ENCODE data around the gene RBM10. TPM values are rescaled to one million over a fixed set of nuclear protein-coding genes. Genes with fewer than 3 reads are reported as not detected.
"Not testable (repeated sequence)": the region's sequence is repeated elsewhere in the genome, so short reads cannot be mapped to it uniquely, and the experiment has no call there.

RBM10 gene
- total RNA-seq, 1 experiment from 2014 or later = 69.5 TPM

- H3K9me3 Mint-ChIP-seq (ENCODE audit: unreplicated experiment) = no peaks in the 10 kb centered on the region
- POLR2A ChIA-PET = interaction anchor here (0.6 to 4.3 kb wide), 13 partner anchors 9 to 1341 kb away, joined by 3 to 42 read pairs (median 3); partner anchors contain the start of genes CDK16, NDUFB11 and RBM10
Measured at GRCh38 chrX:47129157-47129898, 15.7 kb upstream of the RBM10 start.

GRCh38 chrX:47129899-47130358 lies 15.1 kb upstream of the RBM10 start:
- H3K36me3 Mint-ChIP-seq (ENCODE audit: insufficient read depth, unreplicated experiment) = no peaks in the 10 kb centered on the region
- BruUV-seq (replicated peaks) = no TSS peak
- H3K27me3 Mint-ChIP-seq (ENCODE audit: insufficient read depth, unreplicated experiment) = peaks cover 21% of the 10 kb centered on the region
- ChIA-PET CTCF (interaction anchor here (0.7 kb wide), 1 partner anchor 92 kb away, joined by 3 read pairs; no protein-coding TSS in a partner anchor), POLR2A (interaction anchor here (0.6 to 4.3 kb wide), 8 partner anchors 9 to 1342 kb away, joined by 3 to 42 read pairs (median 4); partner anchors contain the start of genes CDK16, NDUFB11 and RBM10)
- intact Hi-C loops (cut with micrococcal nuclease) = no loop called here
- H3K27ac Mint-ChIP-seq (ENCODE audit: low read depth, unreplicated experiment) = peak overlapping the region; percentile 97
- H3K4me3 Mint-ChIP-seq (ENCODE audit: unreplicated experiment) = peak overlapping the region; percentile 98
- no peaks in the 10 kb centered on the region for H3K9me3 Mint-ChIP-seq (ENCODE audit: unreplicated experiment)
- H3K4me1 Mint-ChIP-seq (ENCODE audit: insufficient read depth, unreplicated experiment) = no peaks in the 10 kb centered on the region
- no peak for TF ChIP-seq CTCF (IDR thresholded peaks at IDR 0.05; ENCODE audit: unreplicated experiment)
- DNase-seq (ENCODE audit: unreplicated experiment) = no peak

More at GRCh38 chrX:47129157-47129898, 15.7 kb upstream of the RBM10 start:
- TSS peak; percentile 71 for BruUV-seq (replicated peaks)
- H3K36me3 Mint-ChIP-seq (ENCODE audit: insufficient read depth, unreplicated experiment) = no peaks in the 10 kb centered on the region
- no peak for TF ChIP-seq CTCF (IDR thresholded peaks at IDR 0.05; ENCODE audit: unreplicated experiment)
- peak overlapping the region; percentile 97 for H3K27ac Mint-ChIP-seq (ENCODE audit: low read depth, unreplicated experiment)
- peak overlapping the region; percentile 98 for H3K4me3 Mint-ChIP-seq (ENCODE audit: unreplicated experiment)
- CTCF ChIA-PET = interaction anchor here (1.6 kb wide), 1 partner anchor 37 kb away, joined by 4 read pairs; no protein-coding TSS in a partner anchor
- peak; percentile 95 for DNase-seq (ENCODE audit: unreplicated experiment)
- peaks cover 27% of the 10 kb centered on the region for H3K27me3 Mint-ChIP-seq (ENCODE audit: insufficient read depth, unreplicated experiment)
- intact Hi-C loops (cut with micrococcal nuclease) = no loop called here
- no peaks in the 10 kb centered on the region for H3K4me1 Mint-ChIP-seq (ENCODE audit: insufficient read depth, unreplicated experiment)

- no peaks in the 10 kb centered on the region for H3K9me3 Mint-ChIP-seq (ENCODE audit: unreplicated experiment)
- DNase-seq (ENCODE audit: unreplicated experiment) = no peak
- no TSS peak for BruUV-seq (replicated peaks)
- H3K36me3 Mint-ChIP-seq (ENCODE audit: insufficient read depth, unreplicated experiment) = no peaks in the 10 kb centered on the region
- no peaks in the 10 kb centered on the region for H3K4me1 Mint-ChIP-seq (ENCODE audit: insufficient read depth, unreplicated experiment)
- POLR2A ChIA-PET = interaction anchor here (3.4 kb wide), 1 partner anchor 11 kb away, joined by 19 read pairs; the partner anchor contains the start of genes NDUFB11 and RBM10
- intact Hi-C loops (cut with micrococcal nuclease) = no loop called here
- H3K4me3 Mint-ChIP-seq (ENCODE audit: unreplicated experiment) = no peak overlapping the region
- no peak for TF ChIP-seq CTCF (IDR thresholded peaks at IDR 0.05; ENCODE audit: unreplicated experiment)
- peaks cover 3% of the 10 kb centered on the region for H3K27me3 Mint-ChIP-seq (ENCODE audit: insufficient read depth, unreplicated experiment)
- H3K27ac Mint-ChIP-seq (ENCODE audit: low read depth, unreplicated experiment) = no peak overlapping the region
- CTCF ChIA-PET = interaction anchor here (2.6 kb wide), 1 partner anchor 12 kb away, joined by 9 read pairs; the partner anchor contains the start of genes NDUFB11 and RBM10
Measured at GRCh38 chrX:47133493-47133892, 11.5 kb upstream of the RBM10 start.

GRCh38 chrX:47135650-47136049 lies 9.4 kb upstream of the RBM10 start:
- H3K36me3 Mint-ChIP-seq (ENCODE audit: insufficient read depth, unreplicated experiment); H3K4me1 Mint-ChIP-seq (ENCODE audit: insufficient read depth, unreplicated experiment); intact Hi-C loops (cut with micrococcal nuclease); BruUV-seq (replicated peaks); H3K4me3 Mint-ChIP-seq (ENCODE audit: unreplicated experiment); H3K27ac Mint-ChIP-seq (ENCODE audit: low read depth, unreplicated experiment); H3K9me3 Mint-ChIP-seq (ENCODE audit: unreplicated experiment): not testable (repeated sequence)
- CTCF ChIA-PET = interaction anchor here (1.1 to 2.6 kb wide), 3 partner anchors 9 to 106 kb away, joined by 3 to 9 read pairs (median 4); partner anchors contain the start of genes NDUFB11 and RBM10
- POLR2A ChIA-PET = interaction anchor here (0.7 to 3.4 kb wide), 4 partner anchors 8 to 23 kb away, joined by 3 to 19 read pairs (median 4); partner anchors contain the start of genes NDUFB11 and RBM10
- H3K27me3 Mint-ChIP-seq (ENCODE audit: insufficient read depth, unreplicated experiment) = peaks cover 25% of the 10 kb centered on the region
- peak; percentile 75 for DNase-seq (ENCODE audit: unreplicated experiment)

Measured in MCF 10A (cell line).